ENCODE measurements around the gene MRGPRX2.

Gene MRGPRX2

GRCh38 chr11:19053909-19054308 is 6.6 kb downstream of the MRGPRX2 start:
- no peaks in the 10 kb centered on the region for H3K79me2 ChIP-seq (ENCODE audit: insufficient read depth, low read depth)
- H3K4me3 ChIP-seq (IDR thresholded peaks at IDR 0.05; ENCODE audit: insufficient read depth, low read depth, low read length) = no peak overlapping the region
- no peak overlapping the region for H3K9ac ChIP-seq
- H3K4me1 ChIP-seq (ENCODE audit: low read depth, poor library complexity, severe bottlenecking) = no peaks in the 10 kb centered on the region
- H3K27me3 ChIP-seq (ENCODE audit: insufficient read depth, low read depth) = no peaks in the 10 kb centered on the region
- no peak for TF ChIP-seq CTCF (conservative IDR thresholded peaks at IDR 0.05; ENCODE audit: low read depth, low read length)
- no peak overlapping the region for H3K27ac ChIP-seq
- no peaks in the 10 kb centered on the region for H3K36me3 ChIP-seq (ENCODE audit: insufficient read depth)
- no peak overlapping the region for H2AFZ ChIP-seq (ENCODE audit: low read depth)
- H3K4me2 ChIP-seq = no peak overlapping the region
- H4K20me1 ChIP-seq (ENCODE audit: insufficient read depth) = no peaks in the 10 kb centered on the region

- Histone ChIP-seq H2AFZ (ENCODE audit: low read depth) (no peak overlapping the region), H3K4me1 (ENCODE audit: low read depth, poor library complexity, severe bottlenecking) (no peaks in the 10 kb centered on the region), H3K4me3 (IDR thresholded peaks at IDR 0.05; ENCODE audit: insufficient read depth, low read depth, low read length) (no peak overlapping the region)
These were observed 10.2 kb downstream of the MRGPRX2 start for GRCh38 chr11:19050281-19050680.

GRCh38 chr11:19049351-19049750 is 11.2 kb downstream of the MRGPRX2 start:
- no peak for TF ChIP-seq CTCF (conservative IDR thresholded peaks at IDR 0.05; ENCODE audit: low read depth, low read length)
- H3K9ac ChIP-seq = no peak overlapping the region
- H3K4me2 ChIP-seq = no peak overlapping the region
- no peaks in the 10 kb centered on the region for H3K36me3 ChIP-seq (ENCODE audit: insufficient read depth)
- no peak overlapping the region for H3K4me3 ChIP-seq (IDR thresholded peaks at IDR 0.05; ENCODE audit: insufficient read depth, low read depth, low read length)
- H3K79me2 ChIP-seq (ENCODE audit: insufficient read depth, low read depth) = no peaks in the 10 kb centered on the region
- H4K20me1 ChIP-seq (ENCODE audit: insufficient read depth) = no peaks in the 10 kb centered on the region
- H3K27ac ChIP-seq = no peak overlapping the region
- no peaks in the 10 kb centered on the region for H3K27me3 ChIP-seq (ENCODE audit: insufficient read depth, low read depth)
- no peaks in the 10 kb centered on the region for H3K4me1 ChIP-seq (ENCODE audit: low read depth, poor library complexity, severe bottlenecking)
- no peak overlapping the region for H2AFZ ChIP-seq (ENCODE audit: low read depth)

More at GRCh38 chr11:19050281-19050680, 10.2 kb downstream of the MRGPRX2 start:
- Histone ChIP-seq H3K4me2 (no peak overlapping the region), H3K9ac (no peak overlapping the region), H3K36me3 (ENCODE audit: insufficient read depth) (no peaks in the 10 kb centered on the region), H3K27me3 (ENCODE audit: insufficient read depth, low read depth) (no peaks in the 10 kb centered on the region), H4K20me1 (ENCODE audit: insufficient read depth) (no peaks in the 10 kb centered on the region), H3K79me2 (ENCODE audit: insufficient read depth, low read depth) (no peaks in the 10 kb centered on the region), H3K27ac (no peak overlapping the region)
- TF ChIP-seq CTCF (conservative IDR thresholded peaks at IDR 0.05; ENCODE audit: low read depth, low read length) = no peak

- Histone ChIP-seq H4K20me1 (ENCODE audit: insufficient read depth) (no peaks in the 10 kb centered on the region), H3K36me3 (ENCODE audit: insufficient read depth) (no peaks in the 10 kb centered on the region), H3K4me1 (ENCODE audit: low read depth, poor library complexity, severe bottlenecking) (no peaks in the 10 kb centered on the region), H3K27me3 (ENCODE audit: insufficient read depth, low read depth) (no peaks in the 10 kb centered on the region), H3K4me2 (no peak overlapping the region), H2AFZ (ENCODE audit: low read depth) (no peak overlapping the region), H3K9ac (no peak overlapping the region), H3K27ac (no peak overlapping the region), H3K4me3 (IDR thresholded peaks at IDR 0.05; ENCODE audit: insufficient read depth, low read depth, low read length) (no peak overlapping the region), H3K79me2 (ENCODE audit: insufficient read depth, low read depth) (no peaks in the 10 kb centered on the region)
- TF ChIP-seq CTCF (conservative IDR thresholded peaks at IDR 0.05; ENCODE audit: low read depth, low read length) = no peak
These were observed 20.5 kb downstream of the MRGPRX2 start for GRCh38 chr11:19040051-19040450.

Data from KMS-11 (cell line).